Stimulated activated CD4-positive, alpha-beta T cell treated with anti-CD3 and anti-CD28 coated beads, Interleukin-15, amount 100 ng/mL, for 48 hours (primary cell): ENCODE results near the gene HS1BP3.

Experiments
- DNase-seq, 2 donors: peaks; one replicate each; pipeline ENCODE4 v3.0.0-alpha.2; 2020; ENCODE audit warnings: low read depth in 2 of 2

The HS1BP3 gene

DNA sequence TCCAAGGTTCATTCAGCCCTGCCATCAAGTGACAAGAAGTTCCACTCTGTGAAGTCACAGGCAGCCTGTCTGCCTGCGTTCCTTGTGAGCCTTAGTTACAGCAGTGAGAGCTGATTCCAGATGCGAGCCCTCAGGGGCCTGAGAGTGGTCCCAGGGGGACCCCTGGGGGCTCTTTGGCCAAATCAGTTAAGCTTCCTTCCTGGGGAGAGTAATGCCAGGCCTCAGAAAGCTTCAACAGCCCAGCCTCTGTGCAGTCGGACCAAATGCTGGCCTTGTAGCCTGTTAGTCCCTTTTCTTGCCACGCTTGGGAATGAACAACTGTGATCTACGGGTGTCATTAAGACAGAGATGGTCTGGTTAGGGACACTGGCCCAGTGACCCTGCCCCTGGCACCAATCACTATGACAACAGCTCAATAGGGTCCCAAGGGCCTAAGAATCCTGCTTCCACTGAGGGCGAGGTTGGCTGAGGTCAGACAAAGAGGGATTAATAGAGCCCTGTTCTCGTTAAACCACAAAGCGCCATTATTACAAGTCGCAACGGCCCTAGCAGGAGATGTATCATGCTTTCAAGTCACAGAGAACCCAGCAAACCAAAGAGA, 50.9 kb downstream of the HS1BP3 start:
- no peak for DNase-seq

DNA sequence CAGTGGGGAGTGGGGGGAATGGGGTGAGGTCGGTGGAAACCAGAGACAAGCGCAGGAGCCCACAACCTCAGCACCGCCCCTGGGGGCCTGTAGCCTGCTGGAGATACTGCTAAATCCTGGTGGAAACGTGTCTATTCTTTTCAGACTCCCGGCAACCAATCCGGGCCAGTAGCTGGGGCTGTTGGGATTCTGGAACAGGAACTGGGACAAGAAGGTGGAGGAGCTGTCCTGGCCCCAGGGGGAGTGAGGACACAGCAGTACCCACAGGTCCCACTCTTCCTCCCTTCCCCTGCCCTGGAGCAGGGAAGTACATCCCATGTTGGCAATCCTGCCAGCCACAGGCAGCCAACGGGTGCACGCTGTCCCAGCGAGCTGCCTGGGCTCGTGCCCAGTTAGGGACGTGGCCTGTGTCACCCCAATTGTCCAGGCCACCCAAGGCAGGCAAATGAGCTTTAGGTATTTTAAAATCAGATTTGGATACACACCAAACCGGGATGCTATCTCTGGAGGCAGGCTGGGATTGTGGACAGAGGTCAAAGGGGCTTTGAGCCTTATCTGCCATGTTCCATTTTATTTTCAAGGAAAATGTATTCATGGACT, 51.8 kb downstream of the HS1BP3 start:
- DNase-seq: no peak

DNA sequence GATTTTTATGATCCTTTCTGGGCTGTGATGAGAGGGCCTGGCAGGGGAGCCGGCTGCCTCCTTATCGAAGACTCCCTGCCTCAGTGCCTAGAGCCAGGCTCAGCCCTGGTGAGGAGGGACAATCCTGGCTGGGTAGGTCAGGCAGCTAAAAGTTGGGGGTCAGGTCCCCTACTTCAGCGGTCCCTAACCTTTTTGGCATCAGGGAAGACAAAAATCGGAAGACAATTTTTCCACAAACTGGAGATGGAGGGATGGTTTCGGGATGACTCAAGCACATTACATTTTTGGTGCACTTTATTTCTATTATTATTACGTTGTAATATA, 53.1 kb downstream of the HS1BP3 start:
- DNase-seq: no peak

DNA sequence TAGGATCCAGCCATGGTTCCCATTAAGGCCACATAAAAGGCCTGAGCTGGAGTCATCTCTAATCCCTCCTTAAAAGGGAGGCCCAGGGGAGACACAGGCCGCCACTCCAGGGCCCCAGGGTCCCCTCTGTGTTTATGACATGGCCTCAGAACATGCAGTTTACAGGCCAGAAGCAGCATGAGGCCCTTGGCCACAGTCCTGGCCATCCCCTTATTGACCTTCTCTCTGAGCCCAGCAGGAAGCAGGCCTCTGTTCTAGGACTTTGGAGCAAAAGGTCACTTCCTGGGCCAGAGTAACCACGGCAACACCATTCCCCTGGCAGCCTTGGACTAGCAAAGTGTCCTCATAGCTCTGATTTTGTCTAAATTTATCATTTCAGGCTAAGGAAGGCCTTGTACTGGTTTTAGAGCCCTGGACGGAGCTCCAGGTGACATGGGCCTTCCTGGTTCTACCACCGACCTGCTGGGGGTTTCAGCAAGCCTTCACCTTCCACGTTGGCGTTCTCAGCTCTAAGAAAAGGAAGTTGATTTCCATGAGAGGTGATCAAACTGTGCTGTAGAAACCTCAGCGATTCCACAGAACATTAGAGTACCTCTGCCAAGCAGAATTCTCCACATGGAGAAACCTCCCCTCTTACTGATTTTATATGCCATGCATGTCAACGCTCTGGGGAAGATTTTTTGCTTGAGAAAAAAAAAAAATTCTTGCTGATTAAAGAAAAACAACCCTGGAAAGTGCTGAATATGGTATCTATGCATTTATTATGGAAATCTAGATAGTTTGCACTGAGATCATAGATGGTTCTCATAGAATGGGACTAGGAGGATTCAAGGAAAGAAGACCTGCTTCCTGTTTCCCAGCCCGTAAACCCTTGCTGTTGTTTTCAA, 53.7 kb downstream of the HS1BP3 start:
- no peak for DNase-seq

DNA sequence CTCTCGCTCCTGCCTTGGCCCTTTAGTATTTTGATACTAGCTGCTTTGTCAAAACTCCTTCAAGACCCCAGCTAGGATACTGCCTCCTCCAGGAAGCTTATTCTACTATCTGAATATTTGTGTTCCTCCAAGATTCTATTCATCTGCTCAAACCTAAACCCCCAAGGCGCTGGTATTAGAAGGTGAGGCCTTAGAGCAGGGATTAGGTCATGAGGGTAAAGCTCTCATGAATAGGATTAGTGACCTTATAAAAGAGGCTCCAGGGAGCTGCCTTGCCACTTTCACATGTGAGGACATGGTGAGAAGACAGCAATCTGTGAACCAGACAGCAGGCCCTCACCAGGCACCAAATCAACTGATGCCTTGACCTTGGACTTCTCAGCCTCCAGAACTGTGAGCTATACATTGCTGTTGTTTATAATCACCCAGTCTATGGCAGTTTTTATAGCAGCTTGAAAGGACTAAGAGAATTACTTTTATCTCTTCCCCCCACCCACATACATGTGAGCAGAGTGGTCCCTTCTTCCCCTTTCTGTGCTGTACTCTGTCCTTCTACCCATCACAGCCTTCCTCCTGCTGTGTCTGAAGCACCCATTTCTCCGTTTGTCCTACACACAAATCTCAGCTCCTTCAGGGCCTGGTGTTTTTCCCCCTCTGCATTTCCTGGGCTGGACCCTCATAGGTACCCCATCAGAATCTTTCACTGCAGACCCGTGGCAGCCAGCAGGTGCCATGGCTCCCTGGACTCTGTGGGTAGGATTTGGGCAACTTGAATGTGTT, 54.5 kb downstream of the HS1BP3 start:
- no peak for DNase-seq

DNA sequence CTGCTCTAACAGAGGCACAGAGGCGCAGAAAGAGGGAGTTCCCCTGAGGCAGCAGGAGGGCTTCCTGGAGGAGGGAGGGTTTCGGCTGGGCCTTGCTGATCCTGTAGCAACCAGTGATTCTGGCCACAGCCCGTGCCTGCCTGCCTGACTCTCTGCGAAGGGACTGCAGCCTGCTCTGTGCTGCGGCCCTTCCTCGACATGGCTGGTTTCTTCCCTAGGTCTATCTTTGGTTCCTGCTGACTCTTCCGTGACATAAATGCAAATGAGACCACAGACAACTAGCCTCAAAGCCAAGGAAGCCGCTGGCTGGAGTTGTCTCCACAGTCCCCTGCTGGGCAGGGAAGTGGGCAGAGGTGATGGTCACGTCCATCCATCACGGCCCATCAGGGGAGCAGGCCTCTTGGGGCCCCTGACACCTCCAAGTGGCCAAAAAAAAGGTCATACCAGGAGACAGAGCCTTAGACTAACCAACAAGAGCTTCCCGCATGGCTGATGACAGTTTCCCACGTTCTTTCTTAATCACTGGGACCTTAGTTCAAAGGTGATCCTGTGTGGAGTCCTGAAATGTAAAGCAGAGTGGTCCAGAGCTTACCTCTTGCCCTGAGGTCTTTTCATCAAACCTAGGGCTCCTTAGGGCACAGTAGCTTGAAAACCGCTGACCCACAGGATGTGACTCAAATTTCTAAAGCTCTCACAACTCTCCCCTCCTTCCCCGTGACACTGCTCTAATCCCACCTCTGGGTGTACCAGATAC, 55.3 kb downstream of the HS1BP3 start:
- no peak for DNase-seq

DNA sequence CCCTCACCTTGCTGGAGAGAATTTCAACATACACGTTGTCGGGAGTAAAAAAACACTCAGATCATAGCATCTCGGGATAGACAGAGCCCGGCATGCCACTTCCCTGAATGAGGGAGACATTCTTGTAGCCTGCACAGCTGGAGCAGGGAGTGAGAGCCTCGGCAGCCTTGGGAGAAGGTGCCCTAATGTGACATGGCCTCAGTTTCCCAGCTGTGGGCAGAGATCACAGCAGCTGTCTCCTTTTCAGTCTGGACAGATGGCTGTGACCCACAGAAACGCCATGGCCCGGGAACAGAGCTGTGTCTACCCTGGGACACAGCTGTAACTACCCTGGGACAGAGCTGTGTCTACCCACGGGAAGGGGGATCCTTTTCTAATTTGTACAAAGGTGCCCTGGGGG, 55.9 kb downstream of the HS1BP3 start:
- DNase-seq: no peak

DNA sequence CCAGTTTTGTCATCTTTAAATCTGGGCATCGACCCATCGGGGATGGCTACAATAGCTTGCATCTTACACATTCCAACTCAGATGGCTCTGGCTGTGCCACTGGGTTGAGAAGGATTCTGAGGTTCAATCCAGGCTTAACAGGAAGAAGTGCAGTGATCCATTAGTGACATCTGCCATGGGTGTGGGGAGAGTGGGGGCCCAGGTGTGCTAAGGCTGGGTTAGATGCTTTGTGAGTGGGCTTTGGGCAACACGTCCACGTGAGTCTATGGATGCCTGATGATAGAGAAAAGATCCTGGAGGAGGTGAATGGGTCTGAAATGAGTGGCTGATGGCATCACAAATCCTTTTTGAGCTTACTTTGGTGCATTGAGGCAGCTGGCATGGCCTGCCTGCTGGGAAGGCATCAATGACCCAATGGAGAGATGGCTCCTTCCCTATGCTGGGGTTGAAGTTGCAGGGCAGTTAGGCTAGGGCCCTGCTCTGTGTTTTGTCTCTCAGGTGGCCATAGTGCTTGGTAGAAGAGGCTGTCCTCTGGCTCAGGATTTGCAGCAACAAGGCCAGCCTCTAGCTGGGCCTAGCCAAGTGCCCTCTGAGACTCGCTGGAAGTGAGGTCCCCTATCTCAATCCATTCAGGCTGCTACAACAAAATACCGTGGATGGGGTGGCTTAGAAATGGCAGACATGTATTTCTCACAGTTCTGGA, 56.7 kb downstream of the HS1BP3 start:
- no peak for DNase-seq

DNA sequence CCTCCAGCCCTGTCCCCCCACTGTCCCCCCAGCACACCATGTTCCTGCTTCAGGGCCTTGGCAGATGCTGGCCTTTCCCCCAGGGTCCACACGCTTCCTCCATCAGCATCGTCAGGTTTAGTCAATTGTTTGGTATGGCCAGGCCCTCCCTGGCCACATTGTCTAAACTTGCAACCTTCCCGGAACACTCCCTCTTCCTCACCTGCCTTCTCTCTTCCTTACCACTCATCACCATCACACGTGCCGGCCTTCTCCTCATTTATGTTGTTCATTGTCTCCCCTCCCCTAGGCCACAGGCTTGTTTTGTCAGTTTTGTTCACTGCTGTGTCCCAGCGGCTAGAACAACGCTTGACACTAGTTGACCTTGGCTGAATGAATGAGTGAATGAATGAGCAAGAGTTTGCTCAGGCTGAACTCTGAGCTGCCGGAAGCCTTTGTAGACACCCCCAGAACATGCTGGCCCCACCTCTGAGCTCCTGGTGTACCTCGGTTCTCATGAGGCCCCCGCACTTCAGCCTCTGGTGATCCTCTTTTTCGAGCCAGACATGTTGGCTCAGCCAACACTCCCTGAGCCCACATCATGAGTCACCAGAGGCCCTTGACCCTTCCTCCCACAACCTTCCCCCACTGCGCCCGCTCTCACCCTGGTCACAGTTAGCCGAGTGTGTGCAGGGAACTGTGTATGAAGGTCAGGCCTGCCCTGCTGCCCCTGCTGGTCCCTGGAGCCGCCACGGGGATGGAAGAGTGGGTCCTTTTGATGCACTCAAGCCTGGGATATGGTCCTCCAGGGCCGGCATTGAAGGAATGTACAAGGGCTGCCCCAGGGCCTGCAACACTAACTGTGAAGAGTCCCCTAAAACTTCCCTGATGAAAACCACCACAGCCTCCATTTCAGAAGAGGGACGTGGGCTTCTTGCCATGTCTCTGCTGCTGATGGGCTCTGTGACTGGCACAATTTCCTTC, 57.5 kb downstream of the HS1BP3 start:
- DNase-seq: no peak

DNA sequence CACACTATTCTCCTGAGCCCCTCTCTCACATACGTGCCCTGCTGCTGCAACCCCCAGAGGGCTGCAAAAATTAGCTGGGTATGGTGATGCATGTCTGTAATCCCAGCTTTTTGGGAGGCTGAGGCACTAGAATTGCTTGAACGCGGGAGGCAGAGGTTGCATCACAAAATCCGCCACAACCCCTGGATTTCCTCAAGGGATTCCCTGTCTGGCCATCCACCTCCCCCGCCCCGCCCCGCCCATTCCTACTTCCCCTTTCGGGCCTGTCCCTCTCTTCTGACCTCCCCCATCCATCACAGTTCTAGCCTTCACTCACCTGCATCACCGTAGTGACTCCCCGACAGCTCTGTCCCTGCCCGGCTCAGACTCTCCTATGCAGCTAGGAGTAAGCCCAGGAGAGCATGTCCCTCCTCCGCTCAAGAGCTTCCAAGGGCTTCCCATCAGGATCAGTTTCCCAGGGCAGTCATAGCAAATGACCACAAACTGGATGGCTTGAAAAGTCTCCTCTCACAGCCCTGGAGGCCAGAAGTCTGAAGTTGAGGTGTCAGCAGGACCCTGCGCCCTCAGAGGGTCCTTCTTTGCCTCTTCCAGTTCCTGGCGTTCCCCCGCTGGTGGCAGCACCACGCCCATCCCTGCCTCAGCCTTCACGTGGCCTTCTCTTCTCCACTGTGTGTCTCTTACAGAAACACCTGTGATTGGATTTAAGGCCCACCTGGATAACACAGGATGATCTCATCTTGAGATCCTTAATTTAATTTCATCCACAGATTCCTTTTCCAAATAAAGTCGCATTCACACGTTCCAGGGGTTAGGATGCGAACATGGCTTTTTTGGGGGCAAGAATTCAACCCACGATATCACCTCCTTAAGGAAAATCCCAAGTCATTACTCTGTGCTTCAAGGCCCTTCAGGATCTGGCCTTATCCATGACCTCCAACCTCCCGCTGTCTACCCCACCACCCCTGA, 58.5 kb downstream of the HS1BP3 start:
- no peak for DNase-seq

DNA sequence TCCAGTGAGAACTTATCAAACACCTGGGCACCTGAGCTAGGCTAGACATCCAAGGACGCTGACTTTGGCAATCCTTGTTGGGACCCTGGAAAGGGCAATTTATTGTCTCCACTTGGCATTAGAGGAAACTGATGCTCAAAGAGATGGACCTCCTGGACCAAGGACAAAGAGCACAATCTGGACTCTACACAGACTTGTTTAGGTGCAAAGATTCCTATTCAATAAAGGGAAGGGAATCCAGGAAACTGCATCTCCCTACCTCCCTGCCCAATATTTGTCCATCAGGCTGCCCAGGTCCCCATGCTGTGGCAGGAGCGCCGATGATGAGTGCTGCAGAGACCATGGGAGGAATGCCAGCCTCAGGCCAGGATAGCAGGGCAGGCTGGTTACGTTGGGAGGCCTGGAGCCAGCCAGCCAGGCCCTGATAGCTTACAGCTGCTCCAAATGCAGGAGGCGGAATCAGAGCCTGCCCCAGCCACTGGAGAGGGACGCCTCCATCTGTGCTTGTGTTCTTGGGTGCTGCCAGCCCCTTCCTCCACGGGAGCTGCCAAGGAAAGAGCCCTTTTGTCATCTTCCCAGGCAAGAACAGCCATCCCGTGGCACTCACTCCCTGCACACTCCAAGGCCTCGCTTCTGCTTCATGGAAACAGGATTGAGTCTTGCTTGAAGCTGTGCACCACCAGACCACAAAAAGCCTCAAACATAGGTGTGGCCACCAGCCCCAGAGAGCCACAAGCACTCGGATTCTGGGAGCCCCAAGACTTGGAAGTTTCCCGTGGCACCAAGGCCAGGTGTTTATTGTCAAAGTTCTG, 60.0 kb downstream of the HS1BP3 start:
- no peak for DNase-seq

DNA sequence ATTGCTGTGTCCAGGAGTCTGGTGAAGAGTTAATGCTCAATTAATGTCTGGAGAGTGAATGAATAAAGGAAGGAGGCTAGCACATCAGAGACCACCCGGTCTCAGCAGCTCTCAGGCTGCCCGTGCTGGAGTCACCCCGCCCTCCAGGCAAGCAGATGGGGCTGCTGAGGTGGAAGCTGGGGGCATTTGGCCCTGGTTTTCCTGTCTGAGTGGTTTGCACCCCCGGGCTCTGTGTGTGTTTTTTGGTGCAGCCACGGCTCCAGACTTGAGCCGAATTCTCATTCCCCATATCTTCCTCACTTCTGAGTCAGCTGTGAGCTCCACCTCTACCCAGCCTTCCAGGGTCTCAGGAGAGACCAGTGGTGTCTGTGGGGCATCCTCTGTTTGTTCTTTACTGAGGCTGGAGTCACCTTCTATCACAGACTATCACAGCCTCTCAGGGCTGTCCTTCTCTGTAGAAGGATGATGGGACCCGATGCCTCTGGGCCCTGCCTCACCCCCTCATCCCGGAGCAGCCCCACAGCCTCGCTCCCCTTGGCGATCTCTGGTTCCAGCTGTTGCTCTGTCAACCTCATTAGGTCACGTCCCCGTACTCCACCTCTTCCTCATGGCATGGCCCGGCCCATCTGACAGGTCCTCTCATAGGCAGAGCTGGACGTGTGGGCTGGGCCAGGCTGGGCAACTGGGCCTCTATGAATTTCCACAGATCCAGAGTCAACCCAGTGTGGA, 60.8 kb downstream of the HS1BP3 start:
- no peak for DNase-seq

DNA sequence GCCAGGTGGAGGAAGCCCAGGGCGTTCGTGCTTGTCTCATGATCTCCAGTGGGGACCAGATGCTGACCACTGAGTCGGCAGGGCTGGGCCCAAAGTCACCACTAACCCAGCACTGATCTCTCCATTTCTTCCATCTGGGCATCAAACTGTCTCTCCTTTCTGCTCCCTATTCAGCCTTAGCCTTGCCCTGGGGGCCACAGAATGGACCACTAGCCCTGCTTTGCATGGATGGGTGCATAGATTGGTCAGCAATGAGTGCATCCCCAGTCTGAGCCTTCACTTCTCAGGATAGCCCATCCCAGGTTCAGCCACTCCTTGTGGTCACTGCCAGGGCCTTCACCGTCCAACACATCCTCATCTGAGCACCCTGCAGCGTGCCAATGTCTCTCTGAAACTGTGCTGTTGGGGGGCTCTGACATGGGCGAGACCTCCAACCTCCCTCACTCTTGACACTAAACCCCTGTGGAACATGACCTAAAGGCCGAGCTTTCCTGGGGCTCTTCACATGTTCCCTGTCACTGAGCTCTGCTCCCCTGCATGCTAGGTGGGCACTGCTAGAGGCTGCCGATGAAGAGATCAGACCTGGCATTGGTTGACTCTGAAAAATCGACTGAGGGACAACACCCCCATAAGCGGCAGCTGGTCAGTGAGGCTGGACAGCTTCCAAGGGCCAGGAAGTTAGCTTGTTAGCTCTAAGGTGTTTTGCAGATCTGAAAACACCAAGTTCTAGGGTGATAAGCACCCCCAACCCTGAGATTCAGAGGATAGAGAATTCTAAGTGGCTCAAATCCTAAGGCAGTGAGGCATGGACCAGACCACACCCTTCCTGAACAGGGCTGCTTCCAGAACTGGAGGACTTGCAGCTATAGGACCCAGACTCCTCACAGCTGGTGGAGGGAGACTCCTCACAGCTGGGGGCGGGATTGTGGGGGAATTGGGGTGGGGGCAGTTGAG, 61.7 kb downstream of the HS1BP3 start:
- DNase-seq: no peak

DNA sequence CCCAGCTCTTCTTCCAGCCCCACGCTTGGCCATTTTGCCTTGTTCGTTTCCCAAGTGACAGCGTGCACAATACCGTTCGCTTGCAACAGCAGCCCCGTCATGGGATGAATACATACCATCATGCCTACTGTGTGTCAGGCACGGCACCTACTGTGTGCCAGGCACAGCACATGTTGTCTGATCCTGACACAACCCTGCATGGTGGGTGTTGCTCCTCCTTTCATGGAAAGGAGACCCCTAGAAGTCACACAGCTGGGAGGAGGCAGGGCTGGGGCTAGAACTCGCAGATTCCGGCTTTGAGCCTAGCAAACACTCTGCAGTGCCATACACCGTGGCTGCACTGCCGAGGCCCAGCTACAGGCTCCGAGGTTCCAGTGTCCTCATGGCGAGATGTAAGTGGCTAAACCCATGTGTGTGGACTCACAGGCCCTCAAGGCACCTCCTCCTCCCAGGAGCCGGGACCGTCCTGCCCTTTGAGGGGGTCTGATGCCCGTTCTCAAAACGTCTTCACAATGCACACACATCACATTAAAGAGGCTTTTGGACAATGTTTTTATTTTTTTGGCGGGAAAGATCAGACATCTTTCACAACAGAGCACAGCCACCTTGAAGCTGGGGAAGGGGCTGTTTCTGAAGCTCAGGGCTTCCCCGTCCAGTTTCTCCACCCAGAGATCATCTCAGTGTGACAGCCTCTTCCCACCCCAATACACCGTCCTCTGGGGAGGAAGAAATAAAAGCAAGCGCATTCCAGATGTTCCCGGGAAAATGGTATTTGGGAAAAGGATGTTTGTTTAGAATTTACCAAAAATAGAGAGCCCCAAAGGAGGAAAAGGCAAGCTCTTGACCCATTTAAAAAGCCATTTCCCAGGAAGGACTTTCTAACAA, 64.9 kb downstream of the HS1BP3 start:
- no peak for DNase-seq

DNA sequence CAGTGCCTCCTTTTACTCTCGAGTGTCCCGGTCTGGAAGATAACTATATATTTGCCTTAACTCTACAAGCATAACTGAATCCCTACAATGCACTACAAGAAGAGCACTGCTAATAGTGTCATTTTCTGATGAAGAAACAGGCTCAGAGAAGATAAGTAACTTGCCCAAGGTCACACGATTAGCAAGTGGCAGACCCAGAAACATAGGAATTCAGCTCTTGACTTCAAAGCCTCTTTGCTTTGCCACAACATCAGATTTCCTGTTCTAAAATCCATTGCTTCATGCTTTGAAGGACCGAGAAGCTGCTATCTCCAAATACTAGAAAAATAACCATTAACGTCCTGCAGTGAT, 65.6 kb downstream of the HS1BP3 start:
- DNase-seq: no peak
